Measurements from ENCODE around the gene LAIR1.
A peak's percentile ranks its signal among the peaks of the same experiment; 100 is the strongest.
"Not testable (repeated sequence)": the region's sequence is repeated elsewhere in the genome, so short reads cannot be mapped to it uniquely, and the experiment has no call there.

Gene LAIR1

GRCh38 chr19:54376610-54377285 lies 12.0 kb upstream of the LAIR1 start:
- DNase-seq (ENCODE audit: low read depth) = no peak

- DNase-seq (ENCODE audit: low read depth) = not testable (repeated sequence)
Measured at GRCh38 chr19:54375181-54375938, 10.6 kb upstream of the LAIR1 start.

DNA sequence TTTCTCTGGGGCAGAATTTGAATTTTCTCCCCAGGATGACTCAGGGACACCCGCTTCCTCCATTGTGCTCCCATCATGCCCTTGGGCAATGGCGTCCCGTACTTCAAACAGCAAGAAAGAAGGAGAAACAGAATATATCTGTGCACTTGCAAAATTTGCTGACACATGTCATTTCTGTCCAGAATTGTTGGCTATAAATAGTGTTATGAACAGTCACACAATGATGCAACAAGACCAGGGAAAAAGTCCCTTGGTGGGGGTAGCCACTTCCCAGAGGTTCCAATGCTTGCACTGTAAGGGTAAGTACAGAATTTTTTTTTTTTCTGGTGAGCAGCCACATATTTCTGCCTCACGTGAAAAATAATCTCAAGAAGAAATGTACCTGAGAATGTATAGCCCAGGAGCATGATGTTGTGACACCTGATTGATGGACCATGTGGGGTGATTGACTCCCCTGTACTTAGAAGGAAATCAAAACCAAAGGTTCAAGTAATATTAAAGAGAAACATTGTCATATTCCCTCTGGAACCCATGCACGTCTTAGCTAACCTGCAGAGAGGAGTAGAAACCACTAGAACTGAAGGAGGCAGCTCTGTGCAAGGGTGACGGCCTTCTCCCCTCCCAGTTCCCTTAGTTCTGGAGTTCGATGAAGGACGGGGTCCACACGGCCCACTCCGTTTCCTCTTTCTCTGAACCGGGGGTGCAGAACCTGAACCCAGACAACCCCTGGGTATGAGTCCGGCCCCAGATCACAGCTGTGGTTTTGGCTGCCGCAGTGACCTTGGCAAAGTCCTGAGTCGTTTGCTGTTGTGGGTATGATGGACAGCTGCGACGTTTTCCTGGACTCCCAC lies 9.3 kb upstream of the LAIR1 start:
- no peak for DNase-seq (ENCODE audit: low read depth)

DNA sequence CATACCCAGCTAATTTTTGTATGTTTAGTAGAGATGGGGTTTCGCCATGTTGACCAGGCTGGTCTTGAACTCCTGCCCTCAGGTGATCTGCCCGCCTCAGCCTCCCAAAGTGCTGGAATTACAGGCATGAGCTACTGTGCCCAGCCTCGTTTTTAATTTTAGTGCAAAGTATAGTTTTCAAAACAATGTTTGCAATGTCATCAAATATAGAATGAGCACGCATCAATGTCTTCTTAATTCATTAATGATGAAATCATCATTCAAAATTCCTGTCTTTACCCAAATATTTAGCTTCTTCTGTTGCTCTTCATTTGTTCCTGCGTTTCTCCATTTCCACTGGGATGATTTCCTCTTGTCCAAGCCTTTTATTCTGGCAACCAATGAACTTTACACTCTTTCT lies 6.7 kb upstream of the LAIR1 start:
- not testable (repeated sequence) for DNase-seq (ENCODE audit: low read depth)

GRCh38 chr19:54370434-54370796 lies 5.7 kb upstream of the LAIR1 start:
- DNase-seq (ENCODE audit: low read depth) = not testable (repeated sequence)

DNA sequence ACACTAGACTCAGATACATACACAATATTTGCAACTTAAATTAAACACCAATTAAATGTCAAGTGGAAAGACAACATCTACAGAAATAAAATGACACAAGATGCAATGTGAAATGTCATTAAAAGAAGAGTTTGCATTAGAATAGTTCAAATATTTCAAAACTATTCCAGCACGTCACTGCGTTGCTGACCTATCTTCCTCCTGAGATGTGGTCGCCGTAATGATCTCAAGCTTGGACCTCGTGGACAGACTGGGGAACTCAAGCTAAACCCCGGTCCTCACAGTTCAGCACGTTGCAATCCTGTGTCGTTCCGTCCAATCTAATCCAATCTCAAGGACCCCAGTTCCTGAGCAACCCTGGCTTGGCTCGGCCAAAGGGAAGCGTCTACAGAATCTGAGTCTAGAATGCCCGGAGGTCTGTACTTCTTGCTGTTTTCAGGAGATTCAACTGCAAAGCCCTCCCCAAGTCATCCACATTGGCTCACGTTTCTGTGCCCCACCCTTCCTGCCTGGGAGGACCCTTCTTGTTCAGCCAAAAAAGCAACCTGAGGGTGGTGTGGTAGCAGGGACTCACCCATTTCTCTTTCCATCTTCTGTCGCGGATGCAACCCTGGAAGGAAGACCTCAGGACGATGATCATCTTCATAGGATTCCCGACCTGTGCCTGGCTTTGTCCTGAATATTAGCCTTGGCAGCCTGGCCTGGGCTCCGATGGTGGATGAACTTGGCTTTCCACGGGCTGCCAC lies 5.1 kb upstream of the LAIR1 start:
- not testable (repeated sequence) for DNase-seq (ENCODE audit: low read depth)

- DNase-seq (ENCODE audit: low read depth) = no peak
Measured at GRCh38 chr19:54369082-54369687, 4.5 kb upstream of the LAIR1 start.

GRCh38 chr19:54366811-54367210 lies 2.1 kb upstream of the LAIR1 start:
- DNase-seq (ENCODE audit: low read depth) = no peak

GRCh38 chr19:54365798-54366197 lies 1.1 kb upstream of the LAIR1 start:
- DNase-seq (ENCODE audit: low read depth) = not testable (repeated sequence)

- DNase-seq (ENCODE audit: low read depth) = not testable (repeated sequence)
Measured at GRCh38 chr19:54361680-54362422, 2.9 kb downstream of the LAIR1 start.

- DNase-seq (ENCODE audit: low read depth) = peak; percentile 56
Measured at GRCh38 chr19:54359149-54359820, 5.4 kb downstream of the LAIR1 start.

DNA sequence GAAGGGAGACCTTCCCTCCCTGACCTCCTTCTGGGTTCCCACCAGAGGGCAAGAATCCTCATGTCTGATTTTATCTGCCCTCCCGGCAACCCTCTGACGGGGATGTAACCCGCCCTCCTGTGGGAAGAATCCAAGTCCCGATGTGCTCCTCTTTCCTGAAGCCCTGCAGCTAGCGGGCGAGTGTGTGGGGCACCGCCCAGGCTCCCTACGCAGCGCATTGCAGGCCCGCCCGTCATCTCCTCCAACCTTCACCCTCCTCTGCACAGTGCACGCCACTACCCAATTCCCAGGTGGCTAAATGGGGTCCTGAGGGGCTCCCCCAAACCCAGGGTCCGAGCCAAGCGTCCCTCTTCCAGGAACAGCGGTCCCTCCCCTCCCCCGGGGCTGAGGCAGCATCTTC lies 7.3 kb downstream of the LAIR1 start:
- DNase-seq (ENCODE audit: low read depth) = no peak

DNA sequence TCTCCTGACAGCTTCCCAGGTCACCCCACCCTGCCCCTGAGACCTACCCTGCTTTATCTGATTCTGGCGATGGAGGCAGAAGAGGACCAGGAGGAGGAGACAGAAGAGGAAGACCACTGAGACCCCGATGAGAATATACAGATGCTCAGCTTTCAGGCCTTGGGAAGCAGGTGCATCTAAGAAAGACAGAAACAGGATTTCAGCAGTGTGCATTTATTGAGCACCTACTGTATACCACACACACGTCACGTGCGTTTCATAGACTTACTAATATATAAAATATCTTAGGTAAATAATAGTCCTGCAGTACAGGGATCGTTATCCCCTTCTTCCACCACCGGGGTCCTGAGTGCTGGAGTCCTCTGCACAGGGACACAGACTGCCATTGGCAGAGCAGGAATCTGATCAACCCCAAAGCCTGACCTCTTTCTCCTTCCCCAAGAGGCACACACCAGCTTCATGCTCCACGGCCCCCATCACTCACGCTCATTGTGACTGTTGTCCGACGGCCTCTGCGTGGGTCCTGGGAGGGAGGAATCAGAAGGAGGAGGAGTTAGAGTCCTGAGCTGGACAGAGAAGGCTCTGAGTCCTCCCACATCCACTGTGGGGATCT lies 8.2 kb downstream of the LAIR1 start:
- no peak for DNase-seq (ENCODE audit: low read depth)

DNA sequence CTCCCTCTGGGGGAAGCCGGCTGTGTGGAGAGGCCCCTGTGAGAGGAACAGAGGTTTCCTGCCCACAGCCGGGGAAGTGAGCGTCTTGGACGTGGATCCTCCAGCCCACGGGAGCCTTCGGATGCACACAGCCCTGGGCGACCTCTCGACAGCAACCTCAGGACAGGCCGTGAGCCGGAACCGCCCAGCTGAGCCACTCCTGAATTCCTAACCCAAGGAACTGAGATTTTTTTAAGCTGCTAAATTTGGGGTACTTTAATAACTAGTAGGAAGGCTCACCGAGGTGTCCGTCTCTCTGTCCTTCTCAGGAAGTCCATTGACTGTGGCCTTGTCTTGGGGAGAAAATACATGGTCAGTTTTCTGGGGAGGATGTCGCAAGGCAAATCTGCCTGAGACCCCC lies 9.1 kb downstream of the LAIR1 start:
- DNase-seq (ENCODE audit: low read depth) = no peak

DNA sequence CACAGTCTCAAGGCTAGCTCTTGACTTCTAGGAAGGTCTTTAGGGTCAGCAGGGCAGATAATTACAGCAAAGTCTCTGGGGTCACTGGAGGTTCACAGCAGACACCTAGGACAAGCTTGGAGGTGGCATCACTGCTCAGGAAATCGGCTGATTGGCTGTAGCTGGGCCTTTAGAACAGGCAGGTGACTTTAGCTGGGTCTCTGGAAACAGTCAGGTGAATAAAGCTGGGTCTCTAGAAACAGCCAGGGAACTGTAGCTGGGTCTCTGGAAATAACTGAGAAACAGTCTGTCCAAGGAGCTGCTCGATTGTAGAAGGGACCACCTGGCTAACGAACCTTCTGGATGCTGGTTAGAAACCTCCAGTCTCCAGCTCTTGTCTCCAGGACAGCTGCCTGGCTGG lies 10.0 kb downstream of the LAIR1 start:
- no peak for DNase-seq (ENCODE audit: low read depth)

DNA sequence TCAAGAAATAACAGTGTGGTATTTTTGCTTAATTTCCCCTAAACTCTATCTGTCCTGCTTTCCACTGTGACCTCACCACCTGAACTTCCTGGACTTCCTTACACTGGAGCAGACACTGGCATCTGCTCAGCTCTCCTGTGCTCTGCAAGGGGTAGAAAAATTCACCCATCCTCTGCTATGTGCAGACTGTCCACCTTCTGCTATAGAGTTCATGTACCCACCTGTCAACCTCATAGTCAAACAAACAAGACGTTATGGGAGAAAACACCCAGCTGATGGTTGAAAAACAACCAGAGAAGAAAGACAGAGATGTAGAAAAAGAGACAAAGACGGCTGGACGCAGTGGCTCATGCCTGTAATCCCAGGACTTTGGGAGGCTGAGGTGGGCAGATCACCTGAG lies 12.2 kb downstream of the LAIR1 start:
- DNase-seq (ENCODE audit: low read depth) = no peak

DNA sequence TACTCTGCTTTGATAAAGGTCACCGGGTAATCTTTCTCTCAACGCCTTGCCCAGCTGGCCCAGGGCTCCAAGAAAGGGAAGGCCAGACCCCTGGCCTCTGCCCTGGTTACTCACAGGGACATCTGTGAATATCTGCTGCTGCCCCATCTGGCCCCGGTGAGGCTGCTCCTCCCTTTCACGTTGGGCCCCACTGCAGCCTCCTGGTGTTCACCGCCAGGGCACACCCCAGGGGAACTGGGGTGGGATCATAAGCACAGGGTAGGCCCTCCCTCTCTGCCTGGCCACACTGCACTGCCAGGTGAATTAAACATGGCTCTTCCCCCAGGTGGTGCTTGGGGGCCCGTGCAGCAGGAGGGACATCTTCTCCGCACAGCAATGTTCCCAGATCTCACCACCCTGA lies 12.7 kb downstream of the LAIR1 start:
- no peak for DNase-seq (ENCODE audit: low read depth)

- no peak for DNase-seq (ENCODE audit: low read depth)
Measured at GRCh38 chr19:54351474-54351873, 13.3 kb downstream of the LAIR1 start.

- DNase-seq (ENCODE audit: low read depth) = no peak
Measured at GRCh38 chr19:54345938-54346386, 18.8 kb downstream of the LAIR1 start.

DNA sequence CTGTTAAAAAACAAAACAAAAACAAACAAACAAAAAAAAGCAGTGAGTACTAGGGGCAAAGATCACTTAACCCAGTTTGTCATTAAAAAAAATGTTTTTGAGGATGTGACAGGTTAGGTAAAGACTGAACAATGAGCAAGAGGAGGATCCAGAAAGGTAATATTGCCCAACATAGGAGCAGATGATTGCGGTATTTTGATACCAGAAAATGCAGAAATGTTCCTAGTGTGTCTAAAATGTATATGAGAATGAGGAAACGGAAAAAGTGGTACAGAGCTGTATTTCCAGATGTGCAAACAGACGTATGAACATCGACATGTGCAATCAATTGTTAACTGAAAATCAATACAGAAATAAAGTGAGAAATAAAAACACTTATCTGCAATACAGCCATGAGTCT lies 20.9 kb downstream of the LAIR1 start:
- DNase-seq (ENCODE audit: low read depth) = no peak
